Keratinocyte (primary cell): Measurements from ENCODE around the gene SLC10A3. TPM values are rescaled to one million over a fixed set of nuclear protein-coding genes. Genes with fewer than 3 reads are reported as not detected.

ENCODE experiments used
- DNase-seq: peaks from one replicate; pipeline ENCODE4 v3.0.0-alpha.2; 2011; ENCODE audit warnings: low read depth, missing footprints, low spot score
- FAIRE-seq: peaks from 2 replicates; lab custom pipeline; 2011; peaks lifted over from hg19 to GRCh38; lab: Jason Lieb, UNC
- H2AFZ ChIP-seq: 2 replicates; pipeline ENCODE4 v1.6.0; 2012; ENCODE audit warnings: low read length, control low read depth, inconsistent platforms; ENCODE audit not compliant: control insufficient read depth
- H3K27ac ChIP-seq: 2 replicates; pipeline ENCODE4 v1.5.1; 2011; ENCODE audit warnings: low read length; ENCODE audit not compliant: control insufficient read depth, insufficient read depth
- H3K27me3 ChIP-seq: 3 replicates; pipeline ENCODE4 v1.6.0; 2011; ENCODE audit warnings: low read length; ENCODE audit not compliant: control insufficient read depth, insufficient read depth; ENCODE audit errors: extremely low read depth
- H3K36me3 ChIP-seq, 2 experiments: 2 replicates in 1 of 2; 3 replicates in 1 of 2; pipeline ENCODE4 v1.5.1; 2011; ENCODE audit warnings: low read length in 2 of 2, mild to moderate bottlenecking in 1 of 2; ENCODE audit not compliant: control insufficient read depth in 2 of 2, insufficient read depth in 2 of 2; ENCODE audit errors: extremely low read depth in 1 of 2
- H3K4me1 ChIP-seq: 3 replicates; pipeline ENCODE4 v1.5.1; 2011; ENCODE audit warnings: low read length; ENCODE audit not compliant: control insufficient read depth, insufficient read depth; ENCODE audit errors: extremely low read depth
- H3K4me2 ChIP-seq: 3 replicates; pipeline ENCODE4 v1.6.0; 2011; ENCODE audit warnings: low read depth, low read length; ENCODE audit not compliant: control insufficient read depth, insufficient read depth; ENCODE audit errors: extremely low read depth
- H3K4me3 ChIP-seq, 3 experiments: fragments of 200-600 bp in 1 of 3; sonication (generic) in 1 of 3; 2 replicates in 2 of 3; 3 replicates in 1 of 3; pipeline ENCODE4 v1.5.1; 2011 to 2016; ENCODE audit warnings: low read length in 3 of 3, mild to moderate bottlenecking in 3 of 3, control low read depth in 2 of 3, inconsistent platforms in 1 of 3, low read depth in 1 of 3, mixed read lengths in 1 of 3, mixed run types in 1 of 3, moderate library complexity in 1 of 3; ENCODE audit not compliant: control insufficient read depth in 2 of 3, insufficient read depth in 2 of 3; ENCODE audit errors: extremely low read depth in 1 of 3
- H3K79me2 ChIP-seq: 2 replicates; pipeline ENCODE4 v1.6.0; 2012; ENCODE audit warnings: low read length; ENCODE audit not compliant: control insufficient read depth, insufficient read depth
- H3K9ac ChIP-seq: 3 replicates; pipeline ENCODE4 v1.6.0; 2011; ENCODE audit warnings: low read length; ENCODE audit not compliant: control insufficient read depth, insufficient read depth; ENCODE audit errors: extremely low read depth
- H3K9me1 ChIP-seq: 3 replicates; pipeline ENCODE4 v1.6.0; 2011; ENCODE audit warnings: low read length; ENCODE audit not compliant: control insufficient read depth, insufficient read depth; ENCODE audit errors: extremely low read depth
- H3K9me3 ChIP-seq: 2 replicates; pipeline ENCODE4 v1.5.1; 2012; ENCODE audit warnings: low read depth, low read length; ENCODE audit not compliant: control insufficient read depth
- H4K20me1 ChIP-seq: 3 replicates; pipeline ENCODE4 v1.6.0; 2011; ENCODE audit warnings: low read length; ENCODE audit not compliant: control insufficient read depth, insufficient read depth; ENCODE audit errors: extremely low read depth
- CTCF ChIP-seq, 3 experiments: IDR thresholded peaks in 1 of 3; conservative IDR thresholded peaks in 1 of 3; optimal IDR thresholded peaks in 1 of 3; 2 replicates in 2 of 3; 3 replicates in 1 of 3; pipeline versions ENCODE3 to v1.5.1; 2011; ENCODE audit warnings: low read length in 3 of 3, mild to moderate bottlenecking in 3 of 3, moderate library complexity in 2 of 3, control low read depth in 1 of 3, inconsistent platforms in 1 of 3; ENCODE audit not compliant: insufficient read depth in 2 of 3; ENCODE audit errors: extremely low read depth in 1 of 3
- EZH2 ChIP-seq: IDR thresholded peaks from one replicate; pipeline ENCODE4 v1.6.1; 2012; ENCODE audit warnings: inconsistent platforms, mild to moderate bottlenecking, low read length, moderate library complexity
- dilution Hi-C: fragments of 300-500 bp; cut with MboI; formaldehyde crosslinking; loops from one replicate; pipeline ENCODE4 v1.7.0; 2020; ENCODE audit warnings: low sequenced_read_pairs; ENCODE audit not compliant: extremely low pct_ligation_motif_present
- polyA plus RNA-seq, 5 experiments: library from polyadenylated mRNA; depleted of rRNA in 3 of 5; stranded (reverse) in 3 of 5; stranded (forward) in 1 of 5; unstranded in 1 of 5; fragments of >200 nt; gene quantifications; 1 replicate in 1 of 5; 2 replicates in 3 of 5; 3 replicates in 1 of 5; pipeline versions ENCODE4 v1.2.1 to v1.2.3, GENCODE V29; 2011 to 2012; ENCODE audit warnings: missing spikeins in 2 of 5, low read depth in 1 of 5, low replicate concordance in 1 of 5

The SLC10A3 gene
- polyA plus RNA-seq, 1 donor (not counting 4 experiments of a cell fraction or from before 2014, with no cell fraction given) = 8.1 TPM

- H2AFZ ChIP-seq = no peak overlapping the region
- no peaks in the 10 kb centered on the region for H3K9me1 ChIP-seq
- peaks cover 2% of the 10 kb centered on the region for H3K79me2 ChIP-seq
- dilution Hi-C loops = no loop called here
- no peaks in the 10 kb centered on the region for H3K9me3 ChIP-seq
- H3K36me3 ChIP-seq = peaks cover 0 to 10% of the 10 kb centered on the region in 2 experiments
- no peak overlapping the region for H3K9ac ChIP-seq
- no peak overlapping the region for H3K4me2 ChIP-seq
- TF ChIP-seq CTCF (optimal IDR thresholded peaks at IDR 0.05 in 1 of 3, IDR thresholded peaks at IDR 0.05 in 1 of 3, conservative IDR thresholded peaks at IDR 0.05 in 1 of 3; ENCODE audit: extremely low read depth in 1 of 3, insufficient read depth in 2 of 3, low read length in 3 of 3) = no peak
- peaks cover 11% of the 10 kb centered on the region for H3K4me1 ChIP-seq
- no peak overlapping the region for H3K27ac ChIP-seq
- DNase-seq = no peak
- H3K27me3 ChIP-seq = no peaks in the 10 kb centered on the region
- no peaks in the 10 kb centered on the region for H4K20me1 ChIP-seq
- no peak for FAIRE-seq
- no peak overlapping the region for H3K4me3 ChIP-seq
Observed at GRCh38 chrX:154445776-154446175, 44.7 kb downstream of the SLC10A3 start.

GRCh38 chrX:154444755-154445246, 45.6 kb downstream of the SLC10A3 start:
- no peak for DNase-seq
- no peaks in the 10 kb centered on the region for H3K9me1 ChIP-seq
- H3K79me2 ChIP-seq = peaks cover 2% of the 10 kb centered on the region
- H3K9ac ChIP-seq = peak overlapping the region; percentile 54
- peaks cover 0 to 9% of the 10 kb centered on the region in 2 experiments for H3K36me3 ChIP-seq
- H3K27ac ChIP-seq = no peak overlapping the region
- peaks cover 11% of the 10 kb centered on the region for H3K4me1 ChIP-seq
- dilution Hi-C loops = no loop called here
- FAIRE-seq = no peak
- no peaks in the 10 kb centered on the region for H3K27me3 ChIP-seq
- peak overlapping the region; percentile 71 for H3K4me2 ChIP-seq
- no peaks in the 10 kb centered on the region for H3K9me3 ChIP-seq
- TF ChIP-seq CTCF (optimal IDR thresholded peaks at IDR 0.05 in 1 of 3, IDR thresholded peaks at IDR 0.05 in 1 of 3, conservative IDR thresholded peaks at IDR 0.05 in 1 of 3; ENCODE audit: extremely low read depth in 1 of 3, insufficient read depth in 2 of 3, low read length in 3 of 3) (no peak), EZH2 (no peak)
- H3K4me3 ChIP-seq = peak overlapping the region; percentile 48 to 54 (median 49)
- H4K20me1 ChIP-seq = no peaks in the 10 kb centered on the region
- H2AFZ ChIP-seq = no peak overlapping the region
